ENCODE measurements around the gene ATP11A. TPM values are rescaled to one million over a fixed set of nuclear protein-coding genes. Genes with fewer than 3 reads are reported as not detected.
A peak's percentile ranks its signal among the peaks of the same experiment; 100 is the strongest.

The ATP11A gene
- total RNA-seq, 1 experiment from 2014 or later = 65.3 TPM

DNA sequence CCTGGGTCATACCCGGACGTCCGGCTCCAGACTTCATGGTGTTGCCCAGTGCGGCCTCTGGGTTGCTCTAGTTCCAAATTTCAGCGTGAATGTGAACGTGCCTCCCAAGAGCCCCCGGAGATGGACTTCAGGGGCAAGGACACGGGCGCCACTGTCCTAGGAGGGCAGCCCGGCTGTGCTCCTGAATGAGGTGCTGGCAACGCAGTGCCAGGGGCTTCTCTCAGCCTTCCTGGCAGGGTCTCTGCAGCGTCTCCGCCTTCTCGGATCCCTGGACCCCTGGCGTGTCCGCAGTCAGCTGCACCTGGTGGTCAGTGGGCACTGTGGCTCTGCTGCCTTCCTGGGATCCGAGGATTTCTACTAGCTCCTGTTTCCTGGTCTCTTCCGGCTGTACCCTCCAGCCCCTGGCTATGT, 177.5 kb downstream of the ATP11A start:
- Histone ChIP-seq H3K23me2 (ENCODE audit: insufficient read length, low read depth, low read length, poor library complexity, severe bottlenecking) (no peaks in the 10 kb centered on the region), H3K9ac (ENCODE audit: extremely low read depth, insufficient read length, low read length) (no peak overlapping the region), H2BK5ac (ENCODE audit: insufficient read length, low read length) (no peak overlapping the region), H2BK20ac (ENCODE audit: low read depth, low read length, poor library complexity, severe bottlenecking) (no peak overlapping the region), H3K27me3 (ENCODE audit: insufficient read depth, low read length) (no peaks in the 10 kb centered on the region), H3K14ac (ENCODE audit: insufficient read depth, low read length) (no peak overlapping the region), H4K91ac (ENCODE audit: insufficient read length, low read depth, low read length) (no peak overlapping the region), H2AFZ (ENCODE audit: low read length) (no peak overlapping the region), H4K8ac (replicated peaks; ENCODE audit: insufficient read length, low read depth, low read length) (no peak overlapping the region), H2BK12ac (ENCODE audit: insufficient read length, low read depth, low read length) (no peak overlapping the region), H3K79me2 (ENCODE audit: insufficient read depth, low read length) (no peaks in the 10 kb centered on the region), H4K5ac (ENCODE audit: insufficient read length, low read depth, low read length) (no peak overlapping the region), H4K20me1 (ENCODE audit: control insufficient read depth, insufficient read depth, insufficient read length) (no peaks in the 10 kb centered on the region), H2BK15ac (ENCODE audit: low read depth, low read length) (no peak overlapping the region), H3K56ac (ENCODE audit: insufficient read length, low read depth, low read length) (no peak overlapping the region), H3K27ac (ENCODE audit: insufficient read length, low read depth, low read length) (no peak overlapping the region), H3K79me1 (ENCODE audit: insufficient read depth, low read depth, low read length, poor library complexity, severe bottlenecking) (no peaks in the 10 kb centered on the region), H3K23ac (ENCODE audit: insufficient read length, low read depth, low read length) (no peak overlapping the region), H3K4me2 (ENCODE audit: insufficient read depth, insufficient read length, low read length) (no peak overlapping the region), H3T11ph (ENCODE audit: low read length) (no peak overlapping the region), H3K4ac (ENCODE audit: low read depth, low read length) (no peak overlapping the region), H3K4me1 (ENCODE audit: insufficient read depth, low read length) (no peaks in the 10 kb centered on the region), H2AK5ac (ENCODE audit: insufficient read length, low read length) (no peak overlapping the region), H3K9me3 (ENCODE audit: control insufficient read depth, low read depth, low read length) (no peaks in the 10 kb centered on the region), H3K18ac (ENCODE audit: insufficient read length, low read depth, low read length) (no peak overlapping the region), H2BK120ac (ENCODE audit: low read depth, low read length, poor library complexity, severe bottlenecking) (no peak overlapping the region)
- Mint-ChIP-seq H3K9me3 (no peaks in the 10 kb centered on the region), H3K36me3 (ENCODE audit: insufficient read depth in 1 of 3, low read depth in 3 of 3) (peaks cover 36 to 61% (median 57%) of the 10 kb centered on the region in 3 experiments), H3K4me1 (peaks cover 0 to 5% of the 10 kb centered on the region in 2 experiments; a peak in 2 of 4 replicates), H3K4me3 (no peak overlapping the region), H3K27ac (peak overlapping the region in 2 of 3 experiments; percentile 53 to 86; a peak in 1 of 7 replicates), H3K27me3 (ENCODE audit: low read depth) (no peaks in the 10 kb centered on the region)
- DNase-seq = no peak
- TF ChIP-seq, protein P1, sequence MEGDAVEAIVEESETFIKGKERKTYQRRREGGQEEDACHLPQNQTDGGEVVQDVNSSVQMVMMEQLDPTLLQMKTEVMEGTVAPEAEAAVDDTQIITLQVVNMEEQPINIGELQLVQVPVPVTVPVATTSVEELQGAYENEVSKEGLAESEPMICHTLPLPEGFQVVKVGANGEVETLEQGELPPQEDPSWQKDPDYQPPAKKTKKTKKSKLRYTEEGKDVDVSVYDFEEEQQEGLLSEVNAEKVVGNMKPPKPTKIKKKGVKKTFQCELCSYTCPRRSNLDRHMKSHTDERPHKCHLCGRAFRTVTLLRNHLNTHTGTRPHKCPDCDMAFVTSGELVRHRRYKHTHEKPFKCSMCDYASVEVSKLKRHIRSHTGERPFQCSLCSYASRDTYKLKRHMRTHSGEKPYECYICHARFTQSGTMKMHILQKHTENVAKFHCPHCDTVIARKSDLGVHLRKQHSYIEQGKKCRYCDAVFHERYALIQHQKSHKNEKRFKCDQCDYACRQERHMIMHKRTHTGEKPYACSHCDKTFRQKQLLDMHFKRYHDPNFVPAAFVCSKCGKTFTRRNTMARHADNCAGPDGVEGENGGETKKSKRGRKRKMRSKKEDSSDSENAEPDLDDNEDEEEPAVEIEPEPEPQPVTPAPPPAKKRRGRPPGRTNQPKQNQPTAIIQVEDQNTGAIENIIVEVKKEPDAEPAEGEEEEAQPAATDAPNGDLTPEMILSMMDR (conservative IDR thresholded peaks at IDR 0.05) = no peak
- no CpG with 5 or more reads among the region's 18 CpGs for WGBS (ENCODE audit: extremely low coverage, insufficient read length, low lambda C conversion rate)

Measured in H9 (cell line).